Astrocyte (in vitro differentiated cells and primary cell): Measurements from ENCODE around the gene UBE2K. TPM values are rescaled to one million over a fixed set of nuclear protein-coding genes. Genes with fewer than 3 reads are reported as not detected.
A peak's percentile ranks its signal among the peaks of the same experiment; 100 is the strongest.

ENCODE experiments used
- DNase-seq: peaks from one replicate; pipeline ENCODE4 v3.0.0-alpha.2; 2010; ENCODE audit warnings: low read depth
- FAIRE-seq: peaks from 2 replicates; lab custom pipeline; 2011; peaks lifted over from hg19 to GRCh38; lab: Jason Lieb, UNC
- H2AFZ ChIP-seq: 2 replicates; pipeline ENCODE4 v1.6.0; 2012; ENCODE audit warnings: low read depth, low read length, inconsistent platforms
- H3K27ac ChIP-seq: 2 replicates; pipeline ENCODE4 v1.5.1; 2011; ENCODE audit warnings: low read depth, low read length, inconsistent platforms
- H3K27me3 ChIP-seq: 2 replicates; pipeline ENCODE4 v1.6.0; 2011; ENCODE audit warnings: low read length, inconsistent platforms; ENCODE audit not compliant: insufficient read depth
- H3K36me3 ChIP-seq: 2 replicates; pipeline ENCODE4 v1.5.1; 2011; ENCODE audit warnings: low read length, inconsistent platforms; ENCODE audit not compliant: insufficient read depth
- H3K4me1 ChIP-seq: 2 replicates; pipeline ENCODE4 v1.5.1; 2011; ENCODE audit warnings: low read length, inconsistent platforms; ENCODE audit not compliant: insufficient read depth
- H3K4me2 ChIP-seq: 2 replicates; pipeline ENCODE4 v1.6.0; 2012; ENCODE audit warnings: low read length, inconsistent platforms
- H3K4me3 ChIP-seq: 2 replicates; pipeline ENCODE4 v1.5.1; 2011; ENCODE audit warnings: low read depth, mild to moderate bottlenecking, low read length, inconsistent platforms; ENCODE audit not compliant: insufficient read depth
- H3K79me2 ChIP-seq: 2 replicates; pipeline ENCODE4 v1.6.0; 2012; ENCODE audit warnings: mild to moderate bottlenecking, low read length, inconsistent platforms; ENCODE audit not compliant: insufficient read depth
- H3K9ac ChIP-seq: 2 replicates; pipeline ENCODE4 v1.6.0; 2012; ENCODE audit warnings: mild to moderate bottlenecking, low read length, inconsistent platforms
- H3K9me3 ChIP-seq: 2 replicates; pipeline ENCODE4 v1.5.1; 2012; ENCODE audit warnings: low read depth, mild to moderate bottlenecking, low read length, inconsistent platforms; ENCODE audit not compliant: insufficient read depth
- H4K20me1 ChIP-seq: 2 replicates; pipeline ENCODE4 v1.6.0; 2012; ENCODE audit warnings: low read length, inconsistent platforms; ENCODE audit not compliant: insufficient read depth
- H3K27ac Mint-ChIP-seq: one replicate; pipeline ENCODE4 v1.8.0; 2021; ENCODE audit warnings: mild to moderate bottlenecking, mixed read lengths; ENCODE audit not compliant: unreplicated experiment
- H3K27me3 Mint-ChIP-seq: one replicate; pipeline ENCODE4 v1.8.0; 2021; ENCODE audit warnings: low read depth, mixed read lengths; ENCODE audit not compliant: unreplicated experiment
- H3K36me3 Mint-ChIP-seq: one replicate; pipeline ENCODE4 v1.8.0; 2021; ENCODE audit warnings: low read depth, mixed read lengths; ENCODE audit not compliant: unreplicated experiment
- H3K4me1 Mint-ChIP-seq: one replicate; pipeline ENCODE4 v1.8.0; 2021; ENCODE audit warnings: low read depth, mixed read lengths; ENCODE audit not compliant: unreplicated experiment
- H3K4me3 Mint-ChIP-seq: one replicate; pipeline ENCODE4 v1.8.0; 2021; ENCODE audit warnings: mild to moderate bottlenecking, moderate library complexity, mixed read lengths; ENCODE audit not compliant: unreplicated experiment
- H3K9me3 Mint-ChIP-seq: one replicate; pipeline ENCODE4 v1.8.0; 2021; ENCODE audit warnings: mild to moderate bottlenecking, mixed read lengths; ENCODE audit not compliant: unreplicated experiment
- EZH2 ChIP-seq: IDR thresholded peaks from 2 replicates; pipeline ENCODE4 v1.6.1; 2012; ENCODE audit warnings: mild to moderate bottlenecking, low read length, inconsistent platforms; ENCODE audit not compliant: insufficient read depth
- total RNA-seq: library from RNA; stranded (reverse); gene quantifications from 2 replicates; pipeline ENCODE4 v1.2.1, GENCODE V29; 2021
- TF ChIP-seq, protein P1 (sequence below): IDR thresholded peaks from 2 replicates; pipeline ENCODE4 v1.5.1; 2011; ENCODE audit warnings: low read depth, mild to moderate bottlenecking, inconsistent platforms, low read length, moderate library complexity; ENCODE audit not compliant: insufficient read depth

The UBE2K gene
- total RNA-seq, 1 donor from 2014 or later, result 134 TPM

DNA sequence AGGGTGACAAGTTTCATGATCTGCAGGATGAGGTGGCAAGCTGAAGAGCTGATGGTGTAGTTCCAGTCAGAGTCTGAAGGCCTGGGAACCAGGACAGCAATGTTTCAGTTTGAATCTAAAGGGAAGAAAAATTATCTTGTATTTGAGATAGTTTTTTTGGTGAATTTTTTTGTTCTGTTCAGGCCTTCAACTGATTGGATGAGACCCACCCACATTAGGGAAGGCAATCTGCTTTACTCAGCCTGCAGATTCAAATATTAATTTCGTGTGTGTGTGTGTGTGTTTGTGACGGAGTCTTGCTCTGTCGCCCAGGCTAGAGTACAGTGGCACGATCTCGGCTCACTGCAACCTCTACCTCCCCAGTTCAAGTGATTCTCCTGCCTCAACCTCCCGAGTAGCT is 37.2 kb upstream of the UBE2K start:
- Histone ChIP-seq H3K27ac (no peak overlapping the region), H3K4me1 (peaks cover 7% of the 10 kb centered on the region), H3K79me2 (no peaks in the 10 kb centered on the region), H3K36me3 (no peaks in the 10 kb centered on the region), H4K20me1 (no peaks in the 10 kb centered on the region), H3K9ac (no peak overlapping the region), H3K27me3 (no peaks in the 10 kb centered on the region), H3K4me3 (no peak overlapping the region), H2AFZ (no peak overlapping the region), H3K9me3 (no peaks in the 10 kb centered on the region), H3K4me2 (no peak overlapping the region)
- Mint-ChIP-seq H3K9me3 (no peaks in the 10 kb centered on the region), H3K27me3 (no peaks in the 10 kb centered on the region), H3K4me1 (peaks cover 12% of the 10 kb centered on the region), H3K36me3 (peaks cover 1% of the 10 kb centered on the region), H3K4me3 (no peak overlapping the region), H3K27ac (no peak overlapping the region)
- TF ChIP-seq EZH2, result no peak
- TF ChIP-seq, protein P1, sequence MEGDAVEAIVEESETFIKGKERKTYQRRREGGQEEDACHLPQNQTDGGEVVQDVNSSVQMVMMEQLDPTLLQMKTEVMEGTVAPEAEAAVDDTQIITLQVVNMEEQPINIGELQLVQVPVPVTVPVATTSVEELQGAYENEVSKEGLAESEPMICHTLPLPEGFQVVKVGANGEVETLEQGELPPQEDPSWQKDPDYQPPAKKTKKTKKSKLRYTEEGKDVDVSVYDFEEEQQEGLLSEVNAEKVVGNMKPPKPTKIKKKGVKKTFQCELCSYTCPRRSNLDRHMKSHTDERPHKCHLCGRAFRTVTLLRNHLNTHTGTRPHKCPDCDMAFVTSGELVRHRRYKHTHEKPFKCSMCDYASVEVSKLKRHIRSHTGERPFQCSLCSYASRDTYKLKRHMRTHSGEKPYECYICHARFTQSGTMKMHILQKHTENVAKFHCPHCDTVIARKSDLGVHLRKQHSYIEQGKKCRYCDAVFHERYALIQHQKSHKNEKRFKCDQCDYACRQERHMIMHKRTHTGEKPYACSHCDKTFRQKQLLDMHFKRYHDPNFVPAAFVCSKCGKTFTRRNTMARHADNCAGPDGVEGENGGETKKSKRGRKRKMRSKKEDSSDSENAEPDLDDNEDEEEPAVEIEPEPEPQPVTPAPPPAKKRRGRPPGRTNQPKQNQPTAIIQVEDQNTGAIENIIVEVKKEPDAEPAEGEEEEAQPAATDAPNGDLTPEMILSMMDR, result no peak
- no peak for DNase-seq
- FAIRE-seq, result no peak

DNA sequence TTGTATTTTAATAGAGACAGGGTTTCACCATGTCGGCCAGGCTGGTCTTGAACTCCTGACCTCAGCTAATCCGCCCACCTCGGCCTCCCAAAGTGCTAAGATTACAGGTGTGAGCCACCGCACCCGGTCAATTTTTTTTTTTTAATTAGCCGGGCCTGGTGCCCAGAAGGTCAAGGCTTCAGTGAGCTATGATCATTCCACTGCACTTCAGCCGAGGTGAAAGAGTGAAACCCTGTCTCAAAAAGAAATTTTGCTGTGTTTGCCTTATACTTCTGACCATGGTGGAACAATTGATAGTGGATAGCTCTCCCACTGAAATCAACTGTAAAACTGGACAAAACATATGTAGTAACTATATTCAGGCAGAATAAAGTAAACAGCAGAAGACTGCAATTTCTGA is 35.3 kb upstream of the UBE2K start:
- no peak overlapping the region for H3K9ac ChIP-seq
- TF ChIP-seq EZH2, result no peak
- no peak overlapping the region for H2AFZ ChIP-seq
- H3K79me2 ChIP-seq, result no peaks in the 10 kb centered on the region
- H3K4me1 ChIP-seq, result peaks cover 7% of the 10 kb centered on the region
- no peaks in the 10 kb centered on the region for H3K36me3 ChIP-seq
- no peaks in the 10 kb centered on the region for H4K20me1 ChIP-seq
- FAIRE-seq (no peak), DNase-seq (no peak)
- Mint-ChIP-seq H3K36me3 (no peaks in the 10 kb centered on the region), H3K4me3 (no peak overlapping the region), H3K4me1 (peaks cover 19% of the 10 kb centered on the region), H3K27ac (no peak overlapping the region), H3K9me3 (no peaks in the 10 kb centered on the region), H3K27me3 (no peaks in the 10 kb centered on the region)
- H3K9me3 ChIP-seq, result no peaks in the 10 kb centered on the region
- H3K27me3 ChIP-seq, result no peaks in the 10 kb centered on the region
- no peak overlapping the region for H3K27ac ChIP-seq
- no peak overlapping the region for H3K4me2 ChIP-seq
- H3K4me3 ChIP-seq, result no peak overlapping the region

DNA sequence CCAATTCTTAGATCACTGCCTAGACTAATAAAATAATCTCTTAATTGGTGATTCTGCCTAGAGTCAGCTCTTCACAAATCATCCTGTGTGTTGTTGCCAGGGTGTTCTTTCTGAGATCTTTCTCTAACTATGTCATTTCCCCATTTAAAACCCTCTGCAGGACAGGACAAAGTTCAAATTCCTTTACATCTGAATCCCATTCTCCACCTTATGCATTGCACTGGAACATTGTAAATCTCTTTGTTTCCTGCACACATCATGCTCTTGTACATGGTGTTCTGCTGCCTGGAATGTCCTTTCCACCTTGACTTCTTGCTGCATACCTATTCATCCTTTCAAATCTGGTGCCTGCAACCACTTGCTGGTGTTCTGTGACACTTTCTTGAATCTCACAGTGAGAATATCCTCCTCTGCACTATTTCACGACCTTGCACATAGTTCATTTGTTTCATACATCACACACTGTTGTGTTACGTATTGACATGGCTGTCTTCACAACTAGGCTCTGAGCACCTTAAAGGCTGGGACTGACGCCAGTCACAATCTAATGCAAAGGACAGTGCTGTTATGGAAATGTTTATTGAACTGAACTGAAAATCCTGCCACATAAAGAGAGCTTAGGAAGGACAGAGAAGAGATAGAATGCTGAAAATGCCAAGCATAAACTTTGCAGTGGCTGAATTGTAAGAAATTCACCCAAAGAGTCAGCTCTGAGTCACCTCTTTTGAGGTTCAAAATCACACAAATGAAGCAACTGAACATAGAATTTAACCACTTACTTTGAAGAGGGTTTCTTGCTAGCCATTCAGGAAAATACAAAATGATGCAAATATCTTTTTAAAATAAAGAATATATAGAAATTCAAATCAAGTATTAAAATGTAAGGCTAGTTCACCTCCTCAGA is 32.9 kb upstream of the UBE2K start:
- no peak overlapping the region for H3K4me3 ChIP-seq
- H3K27ac ChIP-seq, result no peak overlapping the region
- H3K4me1 ChIP-seq, result peaks cover 7% of the 10 kb centered on the region
- H3K36me3 Mint-ChIP-seq, result no peaks in the 10 kb centered on the region
- H3K9ac ChIP-seq, result peak overlapping the region; percentile 21
- TF ChIP-seq, protein P1, result no peak
- no peak for TF ChIP-seq EZH2
- H3K27me3 Mint-ChIP-seq, result no peaks in the 10 kb centered on the region
- peaks cover 19% of the 10 kb centered on the region for H3K4me1 Mint-ChIP-seq
- no peaks in the 10 kb centered on the region for H3K9me3 Mint-ChIP-seq
- H3K4me2 ChIP-seq, result peak overlapping the region; percentile 69
- no peaks in the 10 kb centered on the region for H3K79me2 ChIP-seq
- no peak for FAIRE-seq
- H3K36me3 ChIP-seq, result no peaks in the 10 kb centered on the region
- no peak overlapping the region for H3K4me3 Mint-ChIP-seq
- H3K27me3 ChIP-seq, result no peaks in the 10 kb centered on the region
- peak; percentile 35 for DNase-seq
- H4K20me1 ChIP-seq, result no peaks in the 10 kb centered on the region
- no peaks in the 10 kb centered on the region for H3K9me3 ChIP-seq
- H3K27ac Mint-ChIP-seq, result no peak overlapping the region
- peak overlapping the region; percentile 33 for H2AFZ ChIP-seq
